H54 (cell line): ENCODE results near the gene TRIP10.

ENCODE experiments used
- DNase-seq: peaks from one replicate; pipeline ENCODE4 v3.0.0; 2011; ENCODE audit warnings: low spot score, mixed read lengths; ENCODE audit not compliant: insufficient read length
- FAIRE-seq: peaks from 3 replicates; lab custom pipeline; 2011; peaks lifted over from hg19 to GRCh38; lab: Jason Lieb, UNC
- POLR2A ChIP-seq: IDR thresholded peaks from 2 replicates; pipeline ENCODE4 v1.6.1; 2011; ENCODE audit warnings: low read depth, mild to moderate bottlenecking, low read length

TRIP10 gene

DNA sequence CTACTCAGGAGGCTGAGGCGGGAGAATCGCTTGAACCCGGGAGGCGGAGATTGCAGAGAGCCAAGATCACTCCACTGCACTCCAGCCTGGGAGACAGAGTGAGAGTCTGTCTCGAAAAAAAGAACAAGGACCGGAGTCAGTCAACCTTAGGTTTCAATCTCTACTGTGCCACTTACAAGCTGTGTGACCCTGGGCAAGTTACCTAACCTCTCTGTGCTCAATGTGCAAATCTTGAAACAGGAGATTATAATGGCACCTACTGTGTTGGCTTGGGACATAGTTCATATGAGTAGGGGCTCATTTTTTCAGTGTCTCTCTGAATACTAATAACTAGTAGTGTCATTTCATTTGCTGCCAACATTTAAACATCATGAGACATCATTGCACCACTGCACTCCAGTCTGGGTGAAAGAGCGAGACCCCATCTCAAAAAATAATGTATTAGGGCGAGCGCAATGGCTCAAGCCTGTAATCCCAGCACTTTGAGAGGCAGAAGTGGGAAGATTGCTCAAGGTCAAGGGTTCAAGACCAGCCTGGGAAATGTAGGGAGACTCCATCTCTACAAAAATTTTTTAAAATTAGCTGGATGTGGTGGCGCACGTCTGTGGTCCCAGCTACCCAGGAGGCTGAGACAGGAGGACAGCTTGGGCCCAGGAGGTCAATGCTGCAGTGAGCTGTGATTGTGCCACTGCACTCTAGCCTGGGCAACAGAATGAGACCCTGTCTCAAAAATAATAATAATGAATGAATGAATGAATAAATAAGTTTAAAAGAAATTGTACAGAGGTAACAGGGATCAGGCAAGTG is 24.5 kb upstream of the TRIP10 start:
- FAIRE-seq, result no peak
- no peak for TF ChIP-seq POLR2A
- DNase-seq, result no peak

DNA sequence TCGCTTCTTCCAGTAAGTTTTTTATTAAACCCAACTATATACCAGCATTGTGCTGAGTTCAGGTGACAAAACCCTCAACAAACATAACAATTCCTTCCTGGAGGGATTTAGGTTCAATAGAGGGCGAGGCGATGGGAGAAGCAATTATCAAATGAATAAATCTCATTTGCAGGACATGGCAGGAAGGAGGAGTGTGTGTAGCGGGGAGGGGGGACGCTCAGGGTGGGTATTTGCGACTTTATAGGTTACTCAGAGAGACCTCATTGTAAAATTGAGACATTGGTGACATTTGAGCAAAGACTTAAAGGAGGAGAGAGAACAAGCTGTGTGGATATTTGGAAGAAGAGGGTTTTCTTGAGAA is 22.9 kb upstream of the TRIP10 start:
- TF ChIP-seq POLR2A, result no peak
- DNase-seq (no peak), FAIRE-seq (no peak)

- TF ChIP-seq POLR2A, result no peak
- FAIRE-seq, result no peak
These were observed 22.4 kb upstream of the TRIP10 start for GRCh38 chr19:6717036-6717435.

DNA sequence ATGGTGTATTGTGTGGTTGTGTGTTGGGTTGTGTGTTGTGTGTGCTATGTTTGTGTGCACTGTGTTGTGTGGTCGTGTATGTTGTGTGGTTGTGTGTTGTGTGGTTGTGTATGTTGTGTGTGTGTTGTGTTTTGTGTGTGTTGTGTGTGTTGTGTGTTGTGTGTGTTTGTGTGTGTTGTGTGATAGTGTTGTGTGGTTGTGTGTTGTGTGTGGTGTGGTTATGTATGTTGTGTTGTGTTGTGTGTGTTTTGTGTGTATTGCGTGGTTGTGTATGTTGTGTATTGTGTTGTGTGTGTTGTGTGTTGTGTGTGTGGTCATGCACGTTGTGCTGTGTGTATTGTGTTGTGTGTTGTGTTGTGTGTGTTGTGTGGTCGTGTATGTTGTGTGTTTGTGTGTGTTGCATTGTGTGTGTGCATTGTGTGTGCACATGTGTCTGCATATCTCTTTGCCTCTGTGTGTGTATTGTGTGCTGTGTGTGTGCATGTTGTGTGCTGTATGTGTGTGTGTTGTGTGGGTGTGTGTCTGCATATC is 22.0 kb upstream of the TRIP10 start:
- no peak for DNase-seq
- TF ChIP-seq POLR2A, result no peak
- FAIRE-seq, result no peak

More at GRCh38 chr19:6717036-6717435, 22.4 kb upstream of the TRIP10 start:
- DNase-seq, result no peak

DNA sequence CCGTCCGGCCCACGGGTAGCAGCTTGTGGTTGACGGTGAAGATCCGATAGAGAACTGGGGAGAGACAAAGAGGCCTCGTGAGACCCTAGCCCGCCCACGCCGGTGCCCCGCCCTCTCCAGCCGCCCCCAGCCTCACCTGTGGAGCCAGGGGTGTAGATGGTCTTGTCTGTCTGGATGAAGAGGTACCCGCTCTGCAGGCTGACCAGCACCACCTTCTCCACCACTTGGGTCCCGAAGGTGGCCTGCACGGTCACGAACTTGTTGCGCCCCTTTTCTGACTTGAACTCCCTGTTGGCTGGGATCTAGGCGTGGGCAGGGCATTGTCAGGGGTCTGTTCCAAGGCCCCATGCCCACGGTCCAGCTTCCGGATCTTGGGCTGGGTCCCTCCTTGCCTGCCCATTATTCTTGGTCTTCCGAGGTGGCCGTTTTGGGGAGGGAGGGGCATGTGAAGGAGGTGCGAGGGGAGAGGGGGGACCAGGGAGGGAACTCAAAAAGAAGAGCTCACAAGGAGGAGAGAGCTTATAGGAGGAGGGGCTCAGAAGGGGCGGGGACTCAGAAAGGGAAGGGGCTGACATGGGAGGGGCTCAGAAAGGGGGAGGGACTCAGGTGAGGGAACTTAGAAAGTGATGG is 21.3 kb upstream of the TRIP10 start:
- FAIRE-seq, result no peak
- DNase-seq, result no peak
- TF ChIP-seq POLR2A, result no peak

GRCh38 chr19:6718741-6719539 is 20.5 kb upstream of the TRIP10 start:
- DNase-seq (no peak), FAIRE-seq (no peak)
- no peak for TF ChIP-seq POLR2A

DNA sequence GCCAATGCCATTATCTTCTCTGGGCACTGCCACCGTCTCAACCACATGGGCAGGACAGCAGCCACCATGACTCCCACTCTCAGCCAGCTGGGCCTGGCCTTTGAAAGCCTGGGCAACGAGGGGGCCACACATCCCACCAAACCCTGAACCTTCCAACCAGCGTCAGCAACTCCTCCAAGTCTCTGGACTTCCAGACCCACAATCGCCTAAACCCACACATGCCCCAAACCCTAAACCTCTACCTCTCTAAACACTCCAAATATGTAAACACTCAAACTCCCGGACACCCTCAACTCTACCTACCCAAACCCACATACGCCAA is 20.0 kb upstream of the TRIP10 start:
- no peak for TF ChIP-seq POLR2A
- FAIRE-seq (no peak), DNase-seq (no peak)

DNA sequence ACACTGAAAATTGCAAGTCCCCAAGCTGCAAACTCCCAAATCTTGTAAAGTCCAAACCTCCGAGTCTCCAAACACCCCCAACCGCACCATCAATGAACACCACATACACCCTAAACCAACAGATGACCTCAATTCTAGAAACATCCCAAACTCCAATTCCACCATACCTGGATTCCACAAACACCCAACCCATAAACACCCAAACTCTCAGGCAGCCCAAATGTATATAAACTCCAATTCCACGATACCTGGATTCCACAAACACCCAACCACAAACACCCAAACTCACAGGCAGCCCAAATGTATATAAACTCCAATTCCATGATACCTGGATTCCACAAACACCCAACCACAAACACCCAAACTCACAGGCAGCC is 19.5 kb upstream of the TRIP10 start:
- TF ChIP-seq POLR2A, result no peak
- no peak for FAIRE-seq

DNA sequence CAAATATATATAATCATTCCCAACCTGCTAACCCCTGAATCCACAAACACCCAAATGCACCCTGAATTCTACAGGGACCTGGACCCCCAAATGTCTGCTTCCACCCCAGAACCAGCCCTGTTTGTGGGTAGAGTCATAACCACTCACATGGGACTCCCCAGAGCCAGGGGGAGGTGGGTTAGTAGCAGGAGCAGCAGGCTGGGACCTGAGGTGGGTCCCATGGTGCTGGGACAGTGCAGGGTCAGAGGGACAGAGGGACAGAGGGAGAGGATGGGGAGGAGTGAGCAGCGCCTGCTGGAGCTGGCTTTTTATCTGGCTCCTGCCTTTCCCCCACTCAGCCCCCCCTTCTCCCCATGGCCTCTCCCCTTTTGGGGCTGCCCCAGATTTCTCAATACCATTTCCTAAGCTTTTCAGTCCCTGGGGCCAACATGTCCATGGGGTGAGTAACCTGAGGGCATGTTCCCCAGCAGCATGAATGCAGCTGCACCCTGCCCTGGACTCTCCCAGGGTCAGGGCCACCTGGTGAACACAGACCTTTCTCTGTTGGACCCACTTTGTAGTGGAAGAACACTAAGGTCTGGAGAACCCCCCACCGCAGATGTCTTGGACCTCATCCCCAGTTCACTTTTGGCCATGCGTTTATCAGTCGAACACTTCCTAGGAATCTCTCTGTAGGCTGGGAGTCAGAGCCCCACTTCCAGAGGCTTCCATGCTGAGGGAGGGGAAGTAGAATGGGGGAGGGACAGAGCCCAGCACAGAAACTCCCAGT is 18.9 kb upstream of the TRIP10 start, which contains the start of gene C3:
Gene C3 (minus strand): TSS at position 282 of the 769 bp plus-strand sequence. CDS start 61 bp downstream, at position 221.
- no peak for DNase-seq
- no peak for TF ChIP-seq POLR2A
- FAIRE-seq, result no peak

More for the DNA sequence above, 19.5 kb upstream of the TRIP10 start:
- no peak for DNase-seq

DNA sequence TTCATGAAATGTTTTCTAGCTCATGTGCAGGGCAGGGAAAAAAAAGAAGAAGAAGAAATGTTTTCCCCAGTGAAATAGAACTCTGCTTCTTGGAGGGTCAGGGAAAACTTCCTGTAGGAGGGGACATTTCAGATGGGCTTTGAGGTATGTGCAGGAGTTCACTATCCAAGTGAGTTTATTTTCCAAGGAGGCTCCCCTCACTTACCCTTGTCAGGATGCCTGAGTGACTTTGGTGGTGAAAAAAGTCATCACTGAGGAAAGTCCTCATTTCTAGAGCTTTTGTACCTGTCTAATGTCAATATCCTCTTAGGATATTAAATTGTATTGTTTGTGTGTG is 18.4 kb upstream of the TRIP10 start:
- DNase-seq (no peak), FAIRE-seq (no peak)
- no peak for TF ChIP-seq POLR2A

GRCh38 chr19:6721773-6722172 is 17.7 kb upstream of the TRIP10 start:
- TF ChIP-seq POLR2A, result no peak
- FAIRE-seq (no peak), DNase-seq (no peak)

GRCh38 chr19:6723108-6723618 is 16.3 kb upstream of the TRIP10 start:
- no peak for TF ChIP-seq POLR2A
- FAIRE-seq (no peak), DNase-seq (no peak)

DNA sequence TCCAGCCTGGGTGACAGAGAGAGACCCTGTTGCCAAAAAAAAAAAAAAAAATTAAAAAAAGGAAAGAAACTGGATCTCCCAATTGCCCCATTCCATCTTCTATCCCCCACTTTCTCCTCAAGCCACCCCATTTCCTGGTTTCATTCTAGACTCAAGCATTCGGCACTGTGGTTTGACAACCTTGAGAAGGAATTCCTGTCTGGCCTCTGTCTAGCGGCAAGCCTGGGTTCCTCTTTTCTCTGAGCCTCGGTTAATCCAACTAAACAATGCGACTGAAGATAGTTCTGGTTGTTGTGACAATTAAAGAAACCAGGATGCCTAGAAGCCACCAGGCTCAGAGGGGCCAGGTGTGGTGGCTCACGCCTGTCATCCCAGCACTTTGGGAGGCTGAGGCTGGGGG is 15.7 kb upstream of the TRIP10 start:
- no peak for DNase-seq
- no peak for FAIRE-seq
- TF ChIP-seq POLR2A, result no peak
